ENCODE data around the gene USO1. TPM values are rescaled to one million over a fixed set of nuclear protein-coding genes. Genes with fewer than 3 reads are reported as not detected.
"Not testable (repeated sequence)": the region's sequence is repeated elsewhere in the genome, so short reads cannot be mapped to it uniquely, and the experiment has no call there.

USO1 gene
- total RNA-seq, 1 donor from 2014 or later, result 68.9 TPM

- DNase-seq (ENCODE audit: low read depth in 2 of 2), result peak in 1 of 2 donors; percentile 83
Observed at GRCh38 chr4:75710246-75710645, 14.1 kb upstream of the USO1 start.

GRCh38 chr4:75714011-75714410 is 10.4 kb upstream of the USO1 start:
- DNase-seq (ENCODE audit: low read depth in 2 of 2), result no peak

GRCh38 chr4:75714704-75715103 is 9.7 kb upstream of the USO1 start:
- no peak for DNase-seq (ENCODE audit: low read depth in 2 of 2)

- DNase-seq (ENCODE audit: low read depth in 2 of 2), result no peak
Observed at GRCh38 chr4:75715105-75715799, 9.1 kb upstream of the USO1 start.

GRCh38 chr4:75716054-75716453 is 8.3 kb upstream of the USO1 start:
- not testable (repeated sequence) for DNase-seq (ENCODE audit: low read depth in 2 of 2)

GRCh38 chr4:75717408-75717807 is 7.0 kb upstream of the USO1 start:
- no peak for DNase-seq (ENCODE audit: low read depth in 2 of 2)

- no peak for DNase-seq (ENCODE audit: low read depth in 2 of 2)
Observed at GRCh38 chr4:75718529-75718928, 5.8 kb upstream of the USO1 start.

- DNase-seq (ENCODE audit: low read depth in 2 of 2), result no peak
Observed at GRCh38 chr4:75722417-75722816, 2.0 kb upstream of the USO1 start.

- DNase-seq (ENCODE audit: low read depth in 2 of 2), result peak in 1 of 2 donors; percentile 22
Observed at GRCh38 chr4:75723163-75724065, 963 bp upstream of the USO1 start.

- DNase-seq (ENCODE audit: low read depth in 2 of 2), result peak in 1 of 2 donors; percentile 89
Observed at GRCh38 chr4:75724867-75725724, 719 bp downstream of the USO1 start.

GRCh38 chr4:75725942-75726538 is 1.7 kb downstream of the USO1 start:
- not testable (repeated sequence) for DNase-seq (ENCODE audit: low read depth in 2 of 2)

GRCh38 chr4:75726577-75726976 is 2.2 kb downstream of the USO1 start:
- peak in 1 of 2 donors; percentile 14 for DNase-seq (ENCODE audit: low read depth in 2 of 2)

GRCh38 chr4:75727073-75727472 is 2.7 kb downstream of the USO1 start:
- peak in 1 of 2 donors; percentile 32 for DNase-seq (ENCODE audit: low read depth in 2 of 2)

- no peak for DNase-seq (ENCODE audit: low read depth in 2 of 2)
Observed at GRCh38 chr4:75729836-75730235, 5.5 kb downstream of the USO1 start.

GRCh38 chr4:75733369-75733768 is 9.0 kb downstream of the USO1 start:
- DNase-seq (ENCODE audit: low read depth in 2 of 2), result no peak

- no peak for DNase-seq (ENCODE audit: low read depth in 2 of 2)
Observed at GRCh38 chr4:75735525-75735924, 11.1 kb downstream of the USO1 start.

- no peak for DNase-seq (ENCODE audit: low read depth in 2 of 2)
Observed at GRCh38 chr4:75736862-75737261, 12.5 kb downstream of the USO1 start.

GRCh38 chr4:75737398-75737797 is 13.0 kb downstream of the USO1 start:
- no peak for DNase-seq (ENCODE audit: low read depth in 2 of 2)

GRCh38 chr4:75741027-75741426 is 16.6 kb downstream of the USO1 start:
- no peak for DNase-seq (ENCODE audit: low read depth in 2 of 2)

- no peak for DNase-seq (ENCODE audit: low read depth in 2 of 2)
Observed at GRCh38 chr4:75742451-75742850, 18.1 kb downstream of the USO1 start.

- peak; percentile 29 to 75 for DNase-seq (ENCODE audit: low read depth in 2 of 2)
Observed at GRCh38 chr4:75745161-75745560, 20.8 kb downstream of the USO1 start.
